Loucy (cell line): ENCODE results near the gene ANKS3.

Source experiments
- EZH2phosphoT487 ChIP-seq: fragments of 200-600 bp; IDR thresholded peaks from 2 replicates; pipeline ENCODE4 v1.6.1; 2018; ENCODE audit warnings: antibody characterized with exemption, mild to moderate bottlenecking, moderate library complexity, borderline replicate concordance
- TF ChIP-seq, protein P1 (sequence below): fragments of 200-600 bp; sonication (generic); conservative IDR thresholded peaks from 2 replicates; pipeline ENCODE4 v1.5.1; 2014; ENCODE audit warnings: mild to moderate bottlenecking, antibody characterized with exemption, low read length

DNA sequence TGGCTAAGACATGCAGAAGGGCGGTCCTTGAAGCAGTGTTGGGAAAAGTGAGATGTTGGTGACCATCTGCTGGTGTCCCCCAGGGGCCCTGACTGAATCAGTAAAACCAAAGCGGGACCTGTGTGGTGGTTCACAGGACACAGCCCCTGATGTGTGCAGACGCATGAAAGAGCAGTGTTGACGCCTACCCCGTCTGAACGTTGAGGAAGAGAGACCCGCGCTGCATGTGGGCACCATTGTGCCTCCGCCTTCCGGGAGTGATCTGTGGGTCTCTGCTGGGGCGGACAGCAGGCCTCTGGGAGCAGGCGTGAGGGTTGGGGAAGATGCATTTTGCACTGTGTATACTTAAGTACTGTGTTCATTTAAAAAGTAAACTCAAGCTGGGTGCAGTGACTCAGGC lies 77.8 kb downstream of the ANKS3 start:
- TF ChIP-seq, protein P1, sequence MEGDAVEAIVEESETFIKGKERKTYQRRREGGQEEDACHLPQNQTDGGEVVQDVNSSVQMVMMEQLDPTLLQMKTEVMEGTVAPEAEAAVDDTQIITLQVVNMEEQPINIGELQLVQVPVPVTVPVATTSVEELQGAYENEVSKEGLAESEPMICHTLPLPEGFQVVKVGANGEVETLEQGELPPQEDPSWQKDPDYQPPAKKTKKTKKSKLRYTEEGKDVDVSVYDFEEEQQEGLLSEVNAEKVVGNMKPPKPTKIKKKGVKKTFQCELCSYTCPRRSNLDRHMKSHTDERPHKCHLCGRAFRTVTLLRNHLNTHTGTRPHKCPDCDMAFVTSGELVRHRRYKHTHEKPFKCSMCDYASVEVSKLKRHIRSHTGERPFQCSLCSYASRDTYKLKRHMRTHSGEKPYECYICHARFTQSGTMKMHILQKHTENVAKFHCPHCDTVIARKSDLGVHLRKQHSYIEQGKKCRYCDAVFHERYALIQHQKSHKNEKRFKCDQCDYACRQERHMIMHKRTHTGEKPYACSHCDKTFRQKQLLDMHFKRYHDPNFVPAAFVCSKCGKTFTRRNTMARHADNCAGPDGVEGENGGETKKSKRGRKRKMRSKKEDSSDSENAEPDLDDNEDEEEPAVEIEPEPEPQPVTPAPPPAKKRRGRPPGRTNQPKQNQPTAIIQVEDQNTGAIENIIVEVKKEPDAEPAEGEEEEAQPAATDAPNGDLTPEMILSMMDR, result no peak
- no peak for TF ChIP-seq EZH2phosphoT487
